Astrocyte of the hippocampus (primary cell): ENCODE data around the gene GLRX.
A peak's percentile ranks its signal among the peaks of the same experiment; 100 is the strongest.
"Not testable (repeated sequence)": the region's sequence is repeated elsewhere in the genome, so short reads cannot be mapped to it uniquely, and the experiment has no call there.

Experiments
- DNase-seq: peaks from one replicate; pipeline ENCODE4 v3.0.0; 2011; ENCODE audit warnings: low read depth, low spot score

GLRX gene

DNA sequence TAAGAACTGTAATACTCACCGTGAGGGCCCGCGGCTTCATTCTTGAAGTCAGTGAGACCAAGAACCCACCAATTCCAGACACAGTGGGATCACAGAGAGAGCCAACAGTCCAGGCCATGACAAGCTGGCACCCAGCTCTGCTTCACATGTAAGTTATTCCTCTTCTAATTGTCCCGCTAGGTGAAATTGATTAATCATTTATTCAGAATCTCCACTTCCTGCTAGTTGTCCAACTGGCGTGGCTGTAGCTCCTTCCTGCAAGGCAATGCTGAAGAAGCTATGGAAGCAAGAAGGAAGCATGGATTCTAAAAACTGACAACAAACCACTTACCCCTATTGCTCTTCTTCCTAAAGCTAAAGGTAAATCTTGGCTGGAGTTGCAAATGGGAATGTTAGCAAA lies 30.0 kb upstream of the GLRX start:
- DNase-seq: no peak

DNA sequence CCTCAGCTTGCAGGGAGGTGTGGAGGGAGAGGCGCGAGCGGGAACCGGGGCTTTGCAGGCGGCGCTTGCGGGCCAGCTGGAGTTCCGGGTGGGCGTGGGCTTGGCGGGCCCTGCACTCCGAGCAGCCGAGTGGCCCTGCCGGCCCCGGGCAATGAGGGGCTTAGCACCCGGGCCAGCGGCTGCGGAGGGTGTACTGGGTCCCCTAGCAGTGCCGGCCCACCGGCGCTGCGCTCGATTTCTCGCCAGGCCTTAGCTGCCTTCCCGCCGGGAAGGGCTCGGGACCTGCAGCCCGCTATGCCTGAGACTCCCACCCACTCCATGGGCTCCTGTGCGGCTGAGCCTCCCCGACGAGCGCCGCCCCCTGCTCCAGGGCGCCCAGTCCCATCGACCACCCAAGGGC lies 28.6 kb upstream of the GLRX start:
- not testable (repeated sequence) for DNase-seq

DNA sequence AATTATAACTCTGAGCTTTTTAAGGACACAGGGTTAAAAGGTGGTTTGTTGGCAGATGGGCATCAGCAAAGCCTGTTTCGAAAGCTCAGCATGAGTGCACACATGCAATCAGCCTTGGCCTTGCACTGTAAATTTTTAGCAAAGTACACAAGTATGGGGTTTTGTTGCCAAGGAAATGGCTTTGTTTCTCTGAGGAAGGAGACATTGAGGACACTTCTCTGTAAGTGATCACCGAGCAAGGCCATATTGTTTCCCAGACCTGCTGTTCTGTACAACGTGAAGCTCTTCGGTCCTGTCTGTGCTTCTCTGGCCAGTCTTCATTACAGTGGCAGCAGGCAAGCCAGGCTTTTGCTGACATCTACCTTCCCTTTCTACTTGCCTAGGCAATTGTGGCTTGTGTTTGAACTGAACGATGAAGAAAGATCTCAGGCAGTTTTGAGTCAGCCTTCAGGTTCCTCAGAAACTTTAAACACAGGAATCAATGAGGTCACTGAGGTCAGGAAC lies 27.9 kb upstream of the GLRX start:
- no peak for DNase-seq

DNA sequence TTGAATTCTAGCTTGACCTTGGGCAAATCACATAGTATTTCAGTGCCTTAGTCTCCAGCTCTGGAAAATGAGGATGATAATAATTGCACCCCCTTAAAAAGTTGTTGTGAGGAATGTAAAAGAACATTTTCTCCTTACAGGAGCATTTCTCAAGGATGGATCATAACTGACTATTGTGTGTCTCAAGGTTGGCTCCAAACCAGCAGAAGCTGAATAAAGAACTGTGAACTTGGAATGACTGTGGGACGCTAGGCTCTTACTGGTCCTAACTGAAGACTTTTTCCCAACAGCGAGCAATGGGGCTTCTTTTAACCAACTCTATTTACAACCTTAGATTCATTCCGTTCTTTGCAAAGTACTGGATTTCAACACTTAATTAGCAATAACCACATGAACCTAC lies 26.2 kb upstream of the GLRX start:
- DNase-seq: peak; percentile 39

DNA sequence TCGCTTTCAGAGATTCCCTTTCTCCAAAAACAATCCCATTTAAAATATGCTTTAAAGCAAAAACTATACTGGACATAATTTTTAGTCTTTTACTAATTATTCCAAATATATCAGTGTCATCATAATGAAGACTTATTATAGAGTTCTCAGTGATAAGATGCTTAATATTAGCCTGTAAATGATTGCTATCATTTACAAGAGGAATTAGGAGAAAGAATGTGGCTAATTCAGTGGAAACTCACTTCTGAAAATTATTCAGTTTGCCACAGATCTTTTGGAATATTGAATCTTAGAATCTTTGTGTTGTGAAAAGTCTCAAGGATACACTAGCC lies 24.7 kb upstream of the GLRX start:
- no peak for DNase-seq

DNA sequence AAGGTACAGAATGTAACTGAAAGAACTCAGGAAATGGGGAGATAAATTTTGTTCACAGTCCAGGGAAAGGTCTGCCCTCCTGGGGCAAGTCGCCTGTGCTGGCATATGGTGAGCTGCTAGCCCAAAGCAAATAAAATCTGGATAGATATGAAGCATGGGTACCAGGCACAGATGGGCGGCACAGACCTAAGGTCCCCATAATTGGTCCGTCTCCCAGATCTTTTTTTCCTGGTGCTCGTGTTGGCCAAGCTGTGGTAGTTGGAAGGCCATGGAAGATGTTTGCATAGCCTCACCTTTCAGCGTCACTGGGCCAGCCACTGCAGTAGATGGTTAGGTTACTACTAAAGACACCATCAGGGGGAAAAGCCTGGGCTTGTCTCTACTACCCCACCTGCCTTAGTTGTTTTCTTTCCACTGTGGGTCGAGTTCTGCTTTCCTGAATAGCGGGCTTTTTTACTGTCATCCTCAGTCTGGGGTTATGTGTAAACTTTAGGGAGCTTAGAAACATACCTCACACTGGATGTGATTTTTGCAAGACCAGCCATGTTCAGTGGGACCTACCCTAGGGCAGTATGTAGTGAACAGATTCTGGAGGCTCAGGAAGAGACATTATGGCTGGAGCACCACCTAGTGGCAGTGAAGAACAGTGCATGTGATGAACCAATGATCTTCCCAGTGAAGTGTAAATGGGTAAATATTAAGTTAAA lies 24.2 kb upstream of the GLRX start:
- DNase-seq: peak; percentile 86

DNA sequence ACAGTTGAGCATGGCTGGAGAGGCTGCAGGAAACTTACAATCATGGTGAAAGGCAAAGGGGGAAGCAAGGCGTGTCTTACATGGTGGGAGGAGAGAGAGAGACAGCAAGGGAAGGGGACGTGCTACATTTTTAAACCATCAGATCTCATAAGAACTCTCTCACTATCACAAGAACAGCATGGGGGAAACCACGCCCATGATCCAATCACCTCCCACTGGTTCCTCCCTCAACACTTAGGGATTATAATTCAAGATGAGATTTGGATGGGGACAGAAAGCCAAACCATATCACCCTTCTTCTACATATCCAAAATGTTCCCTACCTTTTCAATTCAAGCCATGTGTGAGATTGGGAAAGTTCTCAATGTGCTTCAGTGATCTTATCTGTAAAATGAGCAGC lies 22.9 kb upstream of the GLRX start:
- DNase-seq: no peak

DNA sequence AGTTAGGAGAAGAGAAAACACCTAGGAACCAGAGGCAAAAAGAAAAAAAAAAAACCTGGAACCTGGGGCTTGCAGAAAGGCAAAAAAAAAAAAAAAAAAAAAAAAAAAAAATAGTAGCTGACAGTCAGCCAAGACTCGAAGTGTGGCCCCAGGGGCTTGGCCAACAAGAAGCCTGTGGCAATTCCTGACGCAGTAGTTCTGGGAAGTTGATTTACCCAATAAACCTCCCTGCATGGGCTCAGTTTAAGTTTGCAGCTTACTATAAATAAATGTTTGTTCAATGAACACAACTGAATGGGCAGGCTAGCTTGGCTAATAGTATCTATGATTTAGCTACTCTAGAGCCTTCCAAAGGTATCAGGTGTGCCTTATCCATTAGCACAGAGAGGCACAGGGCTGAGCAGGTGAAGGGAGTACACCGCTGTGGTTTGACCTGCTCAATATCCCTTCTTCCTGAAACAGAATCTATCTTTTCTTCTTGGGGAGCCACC lies 21.3 kb upstream of the GLRX start:
- no peak for DNase-seq

DNA sequence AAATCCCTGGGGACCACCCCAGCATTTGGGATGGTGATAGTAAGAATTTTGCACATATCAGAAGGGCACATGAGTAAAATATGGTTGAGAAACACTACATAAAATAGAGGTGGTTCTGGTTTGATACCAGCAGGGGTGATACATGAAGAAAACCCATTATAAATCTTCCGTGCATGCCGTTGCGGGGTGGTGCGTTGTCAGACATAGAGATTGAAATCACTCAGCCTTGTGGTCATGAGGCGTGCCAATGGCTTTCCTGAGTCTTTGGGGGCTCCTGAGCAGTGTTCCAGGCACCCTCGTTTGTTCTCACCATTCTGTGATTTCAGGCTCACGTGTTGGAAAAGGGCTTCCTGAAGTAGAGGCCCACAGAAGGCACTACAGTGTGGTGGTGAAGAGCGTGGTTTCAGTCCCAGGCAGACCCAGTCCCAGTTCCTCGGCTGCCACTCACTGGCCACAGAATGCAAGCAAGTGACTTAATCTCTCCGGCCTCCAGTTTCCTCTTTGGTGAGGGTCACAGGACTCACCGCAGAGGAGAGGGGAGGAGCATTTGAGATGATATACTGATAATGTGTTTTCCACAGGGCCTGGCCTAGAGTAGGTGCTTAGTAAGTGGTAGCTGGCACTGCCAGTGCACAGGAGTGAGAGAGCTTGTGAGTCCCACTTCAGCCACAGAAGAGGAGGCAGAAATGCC lies 20.5 kb upstream of the GLRX start:
- peak; percentile 88 for DNase-seq

DNA sequence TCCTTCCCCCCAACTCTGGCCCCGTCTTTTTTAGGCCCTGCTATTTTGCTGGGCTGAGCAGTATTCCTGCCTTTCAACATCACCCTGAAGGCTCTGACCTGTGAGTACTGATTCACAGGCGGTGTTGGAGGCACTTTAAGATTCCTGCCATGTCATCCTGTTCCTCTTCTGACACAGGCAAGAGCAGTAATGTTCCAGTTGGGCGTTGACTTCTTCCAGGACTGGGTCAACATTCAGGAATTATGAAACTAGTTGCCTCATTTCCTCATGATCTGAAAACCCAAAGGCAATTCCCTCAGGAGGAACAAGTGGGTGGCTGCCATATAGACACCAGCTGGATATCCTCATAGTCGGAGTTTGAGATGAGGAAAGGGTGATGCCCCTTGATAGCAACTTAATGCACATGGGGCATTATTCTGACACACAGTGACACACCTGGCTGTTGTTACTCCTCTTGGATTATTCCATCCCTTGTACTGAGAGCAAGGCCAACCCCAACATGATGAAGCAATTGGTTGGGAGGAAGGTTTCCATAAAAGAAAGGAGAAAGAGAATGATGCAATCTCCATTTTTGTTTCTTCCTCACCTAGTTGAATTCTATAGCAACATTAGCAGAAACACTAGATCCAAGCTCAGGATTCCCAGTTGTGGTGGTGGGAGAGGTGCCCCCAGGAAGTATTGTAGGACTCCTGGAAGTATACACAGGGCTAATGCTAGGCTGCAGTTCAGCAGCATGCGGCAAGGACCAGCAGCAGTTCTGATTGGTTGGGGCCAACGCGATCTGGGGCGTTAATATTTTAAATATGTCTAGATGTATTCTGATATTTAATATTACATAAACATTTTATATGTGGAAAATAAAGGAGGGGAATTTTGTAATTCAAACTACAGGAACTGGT lies 19.6 kb upstream of the GLRX start:
- DNase-seq: no peak

DNA sequence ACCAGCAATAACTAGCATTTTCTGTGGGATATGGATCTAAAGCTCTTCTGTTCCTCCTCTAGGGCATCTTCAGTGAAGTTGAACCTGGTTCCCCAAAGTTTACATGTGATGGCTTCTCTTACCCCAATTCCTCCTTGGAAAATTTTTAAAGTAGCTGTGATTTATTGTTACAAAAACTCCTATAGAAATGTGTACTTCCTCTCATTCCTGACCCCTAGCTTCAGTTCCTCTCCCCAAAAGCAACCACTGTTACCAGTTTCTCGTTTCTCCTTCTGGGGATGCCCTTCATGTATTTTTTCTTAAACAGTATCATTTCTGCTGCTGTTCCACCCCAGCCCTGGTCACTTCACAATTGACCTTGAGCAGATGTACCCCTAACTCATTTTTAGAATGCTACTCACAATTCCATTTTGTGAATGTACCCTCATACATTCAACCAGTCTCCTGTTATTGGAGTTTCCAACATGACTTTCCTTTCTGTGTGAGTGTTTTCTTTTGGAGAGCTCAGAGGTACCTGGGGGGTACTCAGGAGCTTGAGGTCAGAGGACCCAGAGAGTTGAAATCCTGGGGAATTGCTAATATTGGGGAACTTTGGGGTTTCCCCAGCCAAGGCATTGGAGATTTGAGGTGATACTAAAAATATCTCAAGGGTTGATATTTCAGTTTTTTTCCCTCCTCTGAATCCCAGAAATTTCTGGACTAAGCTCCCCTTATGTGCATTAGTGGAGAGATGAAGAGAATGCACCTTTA lies 18.6 kb upstream of the GLRX start:
- DNase-seq: no peak

DNA sequence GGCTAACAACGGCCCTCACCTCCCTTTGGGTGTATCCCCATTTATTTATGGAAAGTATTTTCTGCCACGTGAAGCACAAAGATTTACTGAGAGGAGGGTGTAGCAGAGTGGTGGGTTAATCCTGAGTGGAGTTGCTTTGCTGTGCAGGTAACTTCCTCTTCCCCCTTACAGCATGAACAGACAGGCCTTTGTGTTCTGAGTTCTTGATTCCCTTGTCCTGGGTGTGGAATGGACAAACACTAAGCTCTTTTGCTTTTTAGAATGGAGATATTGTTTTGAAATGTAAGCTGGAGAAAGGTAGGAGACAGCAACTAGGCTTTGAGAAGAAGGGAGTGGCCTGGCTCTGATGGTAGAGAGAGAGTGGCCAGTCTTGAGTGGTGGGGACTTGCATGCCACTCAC lies 17.1 kb upstream of the GLRX start:
- no peak for DNase-seq

DNA sequence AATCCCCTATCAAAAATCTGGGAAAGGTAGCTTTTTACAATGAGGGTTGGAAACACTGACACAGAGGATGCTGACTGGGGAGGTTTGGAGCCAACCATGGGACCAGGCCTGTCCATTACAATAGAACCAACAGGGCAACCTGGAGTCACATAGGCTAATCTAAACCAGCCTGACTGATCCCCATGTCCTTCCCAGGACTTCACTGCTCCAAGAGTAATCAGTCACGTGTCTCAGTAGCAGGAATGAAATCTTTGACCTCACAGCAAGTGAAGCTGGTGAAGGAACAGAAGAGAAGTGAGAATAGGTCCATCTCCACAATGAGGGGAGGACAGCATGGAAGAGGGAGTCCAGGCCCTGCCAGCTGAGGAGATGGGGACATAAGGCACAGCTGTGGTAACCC lies 16.0 kb upstream of the GLRX start:
- DNase-seq: no peak

DNA sequence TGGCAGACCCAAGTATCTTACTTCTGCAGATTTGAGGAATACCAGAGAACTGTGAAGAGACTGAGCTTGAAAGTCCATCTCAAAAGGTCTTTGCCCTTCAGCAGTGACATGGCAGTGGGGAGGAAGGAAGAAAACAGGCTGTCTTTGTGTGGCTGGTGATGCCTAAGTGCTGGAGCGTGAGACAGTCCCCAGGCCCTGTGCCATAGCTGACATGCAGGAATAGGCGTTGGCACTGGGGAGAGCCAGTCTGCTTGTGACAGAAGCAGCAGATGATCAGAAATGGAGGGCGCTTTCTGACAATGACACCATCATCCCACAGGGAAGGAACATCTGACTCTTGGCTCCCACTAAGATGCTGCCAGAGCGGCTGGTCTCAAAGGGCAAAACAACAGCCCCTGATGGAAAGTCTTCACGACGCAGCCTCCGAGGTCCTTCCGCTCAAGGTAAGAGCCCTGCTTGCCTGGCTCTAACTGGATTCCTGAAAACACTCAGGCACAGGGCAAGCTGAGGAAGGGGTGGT lies 15.5 kb upstream of the GLRX start:
- DNase-seq: no peak

DNA sequence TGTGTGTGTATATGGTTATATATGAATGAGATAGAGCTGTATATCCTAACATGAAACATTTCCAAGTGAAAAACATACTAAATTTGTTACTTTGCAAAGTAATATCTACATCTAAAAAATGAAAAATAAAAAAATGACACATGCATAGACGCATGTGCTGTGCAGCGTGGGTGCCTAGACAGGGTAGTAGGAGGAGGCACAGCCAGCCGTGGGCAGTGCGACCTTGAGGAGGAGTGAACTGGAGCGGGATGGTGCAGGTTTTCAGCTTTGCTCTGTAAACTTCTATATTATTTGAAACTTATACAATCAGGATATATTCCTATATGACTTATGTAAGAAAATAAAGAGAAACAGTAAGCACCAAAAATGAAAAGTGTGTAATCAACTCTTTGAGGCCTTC lies 15.0 kb upstream of the GLRX start:
- DNase-seq: no peak

DNA sequence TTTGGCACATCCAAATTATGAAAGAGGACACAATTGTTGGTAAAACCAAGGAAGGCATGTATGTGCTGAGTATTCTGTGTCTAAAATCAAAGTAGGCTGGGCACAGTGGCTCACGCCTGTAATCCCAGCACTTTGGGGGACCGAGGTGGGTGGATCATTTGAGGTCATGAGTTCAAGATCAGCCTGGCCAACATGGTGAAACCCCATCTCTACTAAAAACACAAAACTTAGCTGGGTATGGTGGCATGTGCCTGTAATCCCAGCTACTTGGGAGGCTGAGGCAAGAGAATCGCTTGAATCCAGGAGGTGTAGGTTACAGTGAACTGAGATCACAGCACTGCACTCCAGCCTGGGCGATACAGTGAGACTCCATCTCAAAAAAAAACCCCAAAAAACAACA lies 14.4 kb upstream of the GLRX start:
- not testable (repeated sequence) for DNase-seq

DNA sequence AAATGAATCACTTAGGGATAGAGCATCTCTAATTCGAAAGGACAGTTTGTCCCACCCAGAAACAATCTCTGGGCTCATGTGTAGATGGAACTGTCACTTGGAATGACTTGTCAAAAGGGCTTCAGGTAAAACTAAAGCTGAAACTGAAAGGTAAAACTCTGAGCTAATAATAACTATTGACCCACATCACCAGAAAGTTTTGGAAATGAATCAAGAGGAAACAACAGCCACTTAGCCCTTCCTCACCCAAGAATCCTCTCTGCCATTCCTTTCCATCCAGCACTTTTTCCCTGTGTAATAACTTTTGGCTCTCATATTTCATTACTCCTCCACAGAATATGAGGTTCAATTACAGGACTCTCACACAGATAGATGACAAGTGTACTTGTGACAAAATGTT lies 14.0 kb upstream of the GLRX start:
- DNase-seq: no peak

DNA sequence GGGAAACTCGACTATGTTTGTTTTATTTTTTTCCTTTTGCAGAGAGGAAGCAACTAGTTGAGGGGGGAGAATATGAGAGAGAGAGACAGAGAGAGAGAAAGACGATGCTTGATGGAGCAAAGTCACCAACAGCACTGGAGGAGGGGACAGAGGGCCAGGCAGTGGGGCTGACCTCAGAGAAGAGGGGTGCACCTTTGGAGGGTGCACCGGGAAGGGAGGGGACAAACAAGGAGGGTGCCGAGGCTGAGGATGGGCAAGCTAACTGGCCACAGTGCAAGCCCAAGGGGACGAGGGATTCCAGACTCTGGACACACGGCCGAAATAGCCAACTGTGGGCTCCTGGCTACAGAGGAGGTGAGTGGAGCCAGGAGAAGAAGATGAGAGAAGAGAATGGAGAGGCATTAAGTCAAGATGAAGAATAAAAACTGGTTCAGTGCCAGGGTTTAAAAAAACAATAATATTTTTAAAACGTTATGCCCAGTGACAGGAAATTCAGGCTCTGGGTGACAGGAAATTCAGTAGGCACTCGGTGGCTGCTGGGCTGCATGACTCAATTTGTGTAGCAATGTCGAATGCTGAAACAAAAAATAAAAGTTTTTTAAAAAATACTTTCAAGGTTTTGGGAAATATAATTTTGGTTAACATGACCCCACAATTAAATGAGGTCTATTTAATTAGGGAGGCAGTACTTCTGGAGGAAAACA lies 13.3 kb upstream of the GLRX start:
- no peak for DNase-seq

DNA sequence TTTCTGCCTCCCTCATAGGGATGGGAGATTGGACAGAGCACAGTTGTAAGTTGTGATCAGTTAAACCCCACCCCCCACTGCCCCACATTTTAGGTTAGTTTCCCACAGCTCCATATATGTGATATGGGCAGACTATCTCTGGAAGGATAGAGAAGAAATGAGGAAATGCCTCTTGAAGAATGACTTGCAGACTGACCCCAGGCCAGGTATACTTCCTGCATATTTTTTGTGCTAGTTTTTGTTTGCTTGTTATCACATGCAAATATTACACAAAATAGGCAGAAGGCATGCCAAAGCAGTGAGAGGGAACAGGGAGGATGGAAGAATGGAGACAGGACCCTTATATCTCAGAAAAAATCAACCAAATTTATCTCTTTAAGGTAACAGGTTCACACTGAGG lies 10.1 kb upstream of the GLRX start:
- no peak for DNase-seq

DNA sequence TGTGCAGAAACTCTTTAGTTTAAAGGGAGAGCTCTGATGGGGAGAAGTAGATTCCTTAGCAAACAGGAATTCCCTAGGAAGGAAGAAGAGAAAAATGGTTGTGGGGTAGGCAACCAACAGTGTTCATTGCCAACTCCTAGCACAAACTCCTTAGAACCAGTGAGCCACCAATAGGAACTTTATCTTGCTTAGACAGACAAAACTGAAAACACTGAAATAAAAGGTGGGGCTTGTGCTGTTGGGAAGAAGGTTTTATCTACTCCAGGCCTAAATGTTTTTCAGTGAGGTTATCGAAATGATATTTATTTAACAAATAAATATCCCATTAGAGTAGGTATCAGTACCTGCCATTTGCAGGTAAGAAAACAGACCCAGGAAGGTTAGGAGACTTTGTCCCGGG lies 7.7 kb upstream of the GLRX start:
- no peak for DNase-seq

DNA sequence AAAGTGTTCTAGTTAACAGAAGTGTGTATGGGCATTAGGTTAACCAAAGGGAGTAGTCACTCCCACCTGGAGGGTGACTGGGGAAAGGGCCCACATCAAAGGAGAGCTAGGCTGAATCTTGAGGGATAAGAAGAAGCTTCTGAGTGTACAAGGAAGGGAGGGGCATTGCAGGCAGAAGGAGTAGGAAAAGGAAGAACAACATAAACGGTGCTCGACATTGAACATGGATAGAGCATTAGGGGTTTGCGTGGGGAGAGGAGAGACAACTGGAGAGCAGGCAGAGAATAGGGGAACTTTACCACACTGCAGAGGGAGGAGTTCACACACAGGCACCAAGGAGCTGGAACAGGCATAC lies 5.3 kb upstream of the GLRX start:
- DNase-seq: no peak
